ENCODE data around the gene PPP1R14C.

The PPP1R14C gene

DNA sequence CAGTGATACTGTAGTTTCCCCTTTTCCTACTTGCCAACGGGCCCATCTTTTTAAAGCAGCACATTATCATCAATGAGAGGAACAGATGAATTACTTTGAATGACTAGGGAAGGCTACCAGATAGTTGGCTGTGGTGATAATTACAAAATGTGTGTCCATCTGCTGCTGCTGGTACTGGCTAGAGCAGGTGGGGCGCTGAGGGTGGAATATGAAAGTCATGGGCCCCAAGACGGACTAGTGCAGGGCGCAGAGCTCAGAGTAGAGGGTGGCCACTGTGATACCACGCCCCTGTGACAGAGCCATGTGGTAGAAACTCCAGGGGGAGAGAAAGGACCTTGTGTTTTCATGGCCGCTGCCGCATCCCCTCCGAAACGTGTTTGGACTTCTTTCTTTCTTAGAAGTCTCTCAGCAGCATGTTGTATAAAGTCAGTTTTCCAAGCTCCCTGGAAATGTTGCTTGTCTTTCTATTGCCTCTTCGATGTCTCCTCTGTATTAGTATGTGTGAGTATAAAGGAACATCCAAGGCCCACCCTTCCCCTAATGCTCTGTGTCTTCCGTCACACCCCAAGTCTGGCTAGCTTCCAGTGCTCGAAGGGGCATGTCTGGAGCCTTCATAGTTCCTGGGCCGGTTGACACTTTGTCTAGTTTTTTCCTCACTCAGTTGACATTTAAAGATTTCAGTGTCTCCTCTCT, 88.1 kb downstream of the PPP1R14C start:
- TF ChIP-seq RAD21 (IDR thresholded peaks at IDR 0.05; ENCODE audit: low read depth) (no peak), TAF1 (IDR thresholded peaks at IDR 0.05; ENCODE audit: low read depth) (no peak), EP300 (IDR thresholded peaks at IDR 0.05; ENCODE audit: borderline replicate concordance) (no peak), ZBTB7A (IDR thresholded peaks at IDR 0.05; ENCODE audit: low read depth) (no peak), CREB1 (IDR thresholded peaks at IDR 0.05; ENCODE audit: low read depth) (no peak), USF1 (IDR thresholded peaks at IDR 0.05) (no peak), NFIC (IDR thresholded peaks at IDR 0.05) (no peak), TCF12 (IDR thresholded peaks at IDR 0.05; ENCODE audit: low read depth) (no peak), FOXM1 (IDR thresholded peaks at IDR 0.05; ENCODE audit: borderline replicate concordance, low read depth) (no peak), MAX (IDR thresholded peaks at IDR 0.05) (no peak), TEAD4 (IDR thresholded peaks at IDR 0.05) (no peak), CEBPB (IDR thresholded peaks at IDR 0.05) (no peak), EGR1 (IDR thresholded peaks at IDR 0.05) (no peak)
- TF ChIP-seq, protein P1, sequence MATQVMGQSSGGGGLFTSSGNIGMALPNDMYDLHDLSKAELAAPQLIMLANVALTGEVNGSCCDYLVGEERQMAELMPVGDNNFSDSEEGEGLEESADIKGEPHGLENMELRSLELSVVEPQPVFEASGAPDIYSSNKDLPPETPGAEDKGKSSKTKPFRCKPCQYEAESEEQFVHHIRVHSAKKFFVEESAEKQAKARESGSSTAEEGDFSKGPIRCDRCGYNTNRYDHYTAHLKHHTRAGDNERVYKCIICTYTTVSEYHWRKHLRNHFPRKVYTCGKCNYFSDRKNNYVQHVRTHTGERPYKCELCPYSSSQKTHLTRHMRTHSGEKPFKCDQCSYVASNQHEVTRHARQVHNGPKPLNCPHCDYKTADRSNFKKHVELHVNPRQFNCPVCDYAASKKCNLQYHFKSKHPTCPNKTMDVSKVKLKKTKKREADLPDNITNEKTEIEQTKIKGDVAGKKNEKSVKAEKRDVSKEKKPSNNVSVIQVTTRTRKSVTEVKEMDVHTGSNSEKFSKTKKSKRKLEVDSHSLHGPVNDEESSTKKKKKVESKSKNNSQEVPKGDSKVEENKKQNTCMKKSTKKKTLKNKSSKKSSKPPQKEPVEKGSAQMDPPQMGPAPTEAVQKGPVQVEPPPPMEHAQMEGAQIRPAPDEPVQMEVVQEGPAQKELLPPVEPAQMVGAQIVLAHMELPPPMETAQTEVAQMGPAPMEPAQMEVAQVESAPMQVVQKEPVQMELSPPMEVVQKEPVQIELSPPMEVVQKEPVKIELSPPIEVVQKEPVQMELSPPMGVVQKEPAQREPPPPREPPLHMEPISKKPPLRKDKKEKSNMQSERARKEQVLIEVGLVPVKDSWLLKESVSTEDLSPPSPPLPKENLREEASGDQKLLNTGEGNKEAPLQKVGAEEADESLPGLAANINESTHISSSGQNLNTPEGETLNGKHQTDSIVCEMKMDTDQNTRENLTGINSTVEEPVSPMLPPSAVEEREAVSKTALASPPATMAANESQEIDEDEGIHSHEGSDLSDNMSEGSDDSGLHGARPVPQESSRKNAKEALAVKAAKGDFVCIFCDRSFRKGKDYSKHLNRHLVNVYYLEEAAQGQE (IDR thresholded peaks at IDR 0.05; ENCODE audit: low read depth): no peak

- TF ChIP-seq NFIC (IDR thresholded peaks at IDR 0.05): no peak
- TF ChIP-seq CREB1 (IDR thresholded peaks at IDR 0.05; ENCODE audit: low read depth): no peak
- TF ChIP-seq TEAD4 (IDR thresholded peaks at IDR 0.05): no peak
- TF ChIP-seq USF1 (IDR thresholded peaks at IDR 0.05): no peak
- no peak for TF ChIP-seq TCF12 (IDR thresholded peaks at IDR 0.05; ENCODE audit: low read depth)
- no peak for TF ChIP-seq EGR1 (IDR thresholded peaks at IDR 0.05)
- no peak for TF ChIP-seq FOXM1 (IDR thresholded peaks at IDR 0.05; ENCODE audit: borderline replicate concordance, low read depth)
- no peak for TF ChIP-seq TAF1 (IDR thresholded peaks at IDR 0.05; ENCODE audit: low read depth)
- TF ChIP-seq EP300 (IDR thresholded peaks at IDR 0.05; ENCODE audit: borderline replicate concordance): no peak
- TF ChIP-seq, protein P1 (IDR thresholded peaks at IDR 0.05; ENCODE audit: low read depth): no peak
These were observed 88.6 kb downstream of the PPP1R14C start for GRCh38 chr6:150231525-150231850.

GRCh38 chr6:150233843-150234269, 91.0 kb downstream of the PPP1R14C start:
- TF ChIP-seq CEBPB (IDR thresholded peaks at IDR 0.05) (no peak), USF1 (IDR thresholded peaks at IDR 0.05) (no peak), EP300 (IDR thresholded peaks at IDR 0.05; ENCODE audit: borderline replicate concordance) (no peak), MAX (IDR thresholded peaks at IDR 0.05) (no peak), TEAD4 (IDR thresholded peaks at IDR 0.05) (no peak), RAD21 (IDR thresholded peaks at IDR 0.05; ENCODE audit: low read depth) (no peak), TAF1 (IDR thresholded peaks at IDR 0.05; ENCODE audit: low read depth) (no peak), FOXM1 (IDR thresholded peaks at IDR 0.05; ENCODE audit: borderline replicate concordance, low read depth) (no peak), NFIC (IDR thresholded peaks at IDR 0.05) (no peak), TCF12 (IDR thresholded peaks at IDR 0.05; ENCODE audit: low read depth) (no peak), EGR1 (IDR thresholded peaks at IDR 0.05) (no peak)

DNA sequence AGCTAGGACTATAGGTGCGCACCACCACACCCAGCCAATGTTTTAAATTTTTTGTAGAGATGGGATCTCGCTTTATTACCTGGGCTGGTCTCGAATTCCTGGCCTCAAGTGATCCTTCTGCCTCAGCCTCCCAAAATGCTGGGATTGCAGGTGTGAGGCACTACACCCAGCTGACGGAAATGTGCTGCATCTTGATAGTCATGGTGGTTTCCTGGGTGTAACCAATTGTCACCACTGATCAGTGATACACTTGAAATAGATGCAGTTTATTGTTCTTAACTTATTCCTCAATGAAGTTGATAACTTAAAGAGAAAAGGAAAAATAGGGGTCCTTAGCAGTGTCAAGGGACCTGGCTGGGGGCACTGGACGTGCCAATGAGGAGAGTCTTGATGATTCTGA, 92.4 kb downstream of the PPP1R14C start:
- TF ChIP-seq NFIC (IDR thresholded peaks at IDR 0.05) (no peak), CREB1 (IDR thresholded peaks at IDR 0.05; ENCODE audit: low read depth) (no peak), USF1 (IDR thresholded peaks at IDR 0.05) (no peak), MAX (IDR thresholded peaks at IDR 0.05) (no peak), FOXM1 (IDR thresholded peaks at IDR 0.05; ENCODE audit: borderline replicate concordance, low read depth) (no peak), TEAD4 (IDR thresholded peaks at IDR 0.05) (no peak), CEBPB (IDR thresholded peaks at IDR 0.05) (no peak), RAD21 (IDR thresholded peaks at IDR 0.05; ENCODE audit: low read depth) (no peak), EP300 (IDR thresholded peaks at IDR 0.05; ENCODE audit: borderline replicate concordance) (no peak), EGR1 (IDR thresholded peaks at IDR 0.05) (no peak), TAF1 (IDR thresholded peaks at IDR 0.05; ENCODE audit: low read depth) (no peak), TCF12 (IDR thresholded peaks at IDR 0.05; ENCODE audit: low read depth) (no peak)

- TF ChIP-seq TAF1 (IDR thresholded peaks at IDR 0.05; ENCODE audit: low read depth) (no peak), CEBPB (IDR thresholded peaks at IDR 0.05) (no peak), MAX (IDR thresholded peaks at IDR 0.05) (no peak), ZBTB7A (IDR thresholded peaks at IDR 0.05; ENCODE audit: low read depth) (no peak), FOXM1 (IDR thresholded peaks at IDR 0.05; ENCODE audit: borderline replicate concordance, low read depth) (no peak), CREB1 (IDR thresholded peaks at IDR 0.05; ENCODE audit: low read depth) (no peak), NFIC (IDR thresholded peaks at IDR 0.05) (no peak), YY1 (IDR thresholded peaks at IDR 0.05; ENCODE audit: low read depth) (no peak), EGR1 (IDR thresholded peaks at IDR 0.05) (no peak)
- TF ChIP-seq, protein P1 (IDR thresholded peaks at IDR 0.05; ENCODE audit: low read depth): no peak
These were observed 93.3 kb downstream of the PPP1R14C start for GRCh38 chr6:150236114-150236513.

All from Ishikawa (cell line).